TTC549 (cell line): ENCODE measurements around the gene SLC4A5.
A peak's percentile ranks its signal among the peaks of the same experiment; 100 is the strongest.
"Not testable (repeated sequence)": the region's sequence is repeated elsewhere in the genome, so short reads cannot be mapped to it uniquely, and the experiment has no call there.

ENCODE experiments used
- FAIRE-seq: peaks from 2 replicates; lab custom pipeline; 2012; peaks lifted over from hg19 to GRCh38; lab: Jason Lieb, UNC

The SLC4A5 gene

DNA sequence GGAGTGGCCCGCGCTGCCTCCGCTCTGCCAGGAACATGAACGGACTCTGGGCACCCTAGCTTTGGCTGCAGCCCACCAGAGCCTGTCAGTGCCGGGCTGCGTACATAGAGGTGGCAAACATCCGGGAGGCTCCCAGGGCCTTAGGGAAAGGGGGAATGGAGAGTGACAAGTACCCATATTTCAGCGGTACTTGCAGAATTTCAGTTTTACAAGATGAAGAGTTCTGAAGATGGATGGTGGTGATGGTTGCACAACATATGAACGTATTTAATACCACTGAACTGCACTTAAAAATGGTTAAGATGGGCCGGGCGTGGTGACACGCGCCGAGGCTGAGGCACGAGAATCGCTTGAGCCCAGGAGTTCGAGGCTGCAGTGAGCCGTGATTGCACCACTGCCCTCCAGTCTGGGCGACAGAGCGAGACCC lies 143.9 kb downstream of the SLC4A5 start:
- no peak for FAIRE-seq

DNA sequence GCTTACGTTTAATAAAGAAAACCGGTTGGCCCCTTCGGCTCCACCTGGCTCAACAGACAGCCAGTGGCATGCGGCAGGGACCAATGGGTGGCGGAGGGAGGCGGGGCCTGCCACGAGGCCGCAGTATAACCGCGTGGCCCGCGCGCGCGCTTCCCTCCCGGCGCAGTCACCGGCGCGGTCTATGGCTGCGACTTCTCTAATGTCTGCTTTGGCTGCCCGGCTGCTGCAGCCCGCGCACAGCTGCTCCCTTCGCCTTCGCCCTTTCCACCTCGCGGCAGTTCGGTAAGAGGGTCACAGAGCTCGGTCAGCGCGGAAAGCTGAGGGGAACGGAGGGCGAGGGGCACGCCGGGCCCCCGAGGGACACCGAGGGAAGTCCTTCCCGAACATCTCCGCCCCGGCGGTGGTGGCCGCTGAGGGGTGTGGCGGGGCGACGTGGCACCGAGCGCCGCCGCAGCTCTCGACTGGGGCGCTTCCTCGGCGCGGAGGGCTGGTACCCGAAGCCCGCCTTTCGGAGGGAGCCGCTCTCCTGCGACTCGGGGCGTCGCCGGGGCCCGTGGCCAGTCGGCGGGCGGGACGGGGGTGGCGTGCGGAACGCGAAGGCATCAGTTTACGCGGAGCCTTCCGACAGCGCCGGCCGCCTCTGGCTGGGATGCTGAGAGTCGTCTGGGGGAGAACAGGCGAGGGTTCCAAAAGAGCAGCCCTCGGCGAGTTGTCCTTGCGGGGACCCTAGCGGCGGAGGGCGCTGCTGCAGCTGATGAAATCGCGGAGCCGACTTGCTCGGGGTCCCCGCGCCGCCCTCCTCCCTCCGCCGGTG lies 144.5 kb downstream of the SLC4A5 start, which contains the start of gene MTHFD2:
Gene MTHFD2 (plus strand): TSS at position 155 of the 814 bp plus-strand sequence. CDS start 27 bp downstream, at position 182.
- peak; percentile 92 for FAIRE-seq

DNA sequence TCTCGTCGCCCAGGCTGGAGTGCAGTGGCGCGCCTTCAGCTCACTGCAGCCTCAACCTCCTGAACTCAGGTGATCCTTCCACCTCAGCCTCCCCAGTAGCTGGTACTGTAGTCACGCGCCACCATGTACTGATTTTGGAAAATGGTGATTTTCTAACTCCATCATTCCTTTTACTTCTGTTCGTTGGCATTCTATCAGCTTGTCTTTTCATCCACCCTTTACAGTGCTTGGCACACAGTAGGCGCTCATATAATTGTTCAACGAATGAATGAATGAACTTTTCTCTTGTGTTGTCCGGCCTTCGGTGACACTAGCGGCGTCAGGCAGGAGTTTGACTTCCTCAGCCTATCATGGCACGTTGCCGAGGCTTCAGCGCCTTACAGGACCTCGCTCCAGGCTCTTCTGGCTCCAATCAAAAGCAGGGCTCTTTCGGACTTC lies 145.2 kb downstream of the SLC4A5 start:
- no peak for FAIRE-seq

DNA sequence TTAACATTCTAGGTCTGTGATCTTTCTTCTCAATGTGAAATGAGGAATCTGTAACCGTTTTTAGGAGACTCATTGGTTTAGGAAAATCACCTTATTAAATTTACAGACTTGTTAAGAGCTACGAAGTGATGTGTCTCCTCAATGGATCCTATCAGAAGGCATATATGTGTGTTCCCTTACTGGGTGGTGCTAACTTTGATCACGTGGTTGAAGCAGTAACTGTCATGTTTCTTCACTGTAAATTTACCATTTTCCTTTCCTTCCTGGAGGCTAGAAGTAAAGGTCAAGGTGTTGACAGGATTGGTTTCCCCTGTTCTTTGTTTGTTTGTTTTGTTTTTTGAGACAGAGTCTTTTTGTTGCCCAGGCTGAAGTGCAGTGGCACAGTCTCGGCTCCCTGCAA lies 146.2 kb downstream of the SLC4A5 start:
- no peak for FAIRE-seq

DNA sequence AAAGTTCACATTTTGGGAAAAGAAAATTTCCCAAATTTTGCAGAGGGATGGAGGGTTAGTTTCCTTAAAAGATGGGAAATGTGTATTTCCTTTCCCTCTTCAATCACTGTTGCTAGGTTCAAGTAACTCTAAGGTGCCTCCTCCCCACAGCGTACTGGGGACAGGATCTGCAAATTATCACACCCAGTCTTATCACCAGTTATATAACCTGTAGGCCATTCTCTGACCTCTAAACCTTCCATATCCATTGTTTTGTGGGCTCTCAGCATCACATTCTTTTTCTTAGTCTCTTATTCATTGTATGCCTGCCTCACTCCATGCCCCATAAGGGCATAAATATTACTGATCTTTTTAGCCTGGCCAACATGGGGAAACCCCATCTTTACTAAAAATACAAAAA lies 148.4 kb downstream of the SLC4A5 start:
- FAIRE-seq, result no peak

DNA sequence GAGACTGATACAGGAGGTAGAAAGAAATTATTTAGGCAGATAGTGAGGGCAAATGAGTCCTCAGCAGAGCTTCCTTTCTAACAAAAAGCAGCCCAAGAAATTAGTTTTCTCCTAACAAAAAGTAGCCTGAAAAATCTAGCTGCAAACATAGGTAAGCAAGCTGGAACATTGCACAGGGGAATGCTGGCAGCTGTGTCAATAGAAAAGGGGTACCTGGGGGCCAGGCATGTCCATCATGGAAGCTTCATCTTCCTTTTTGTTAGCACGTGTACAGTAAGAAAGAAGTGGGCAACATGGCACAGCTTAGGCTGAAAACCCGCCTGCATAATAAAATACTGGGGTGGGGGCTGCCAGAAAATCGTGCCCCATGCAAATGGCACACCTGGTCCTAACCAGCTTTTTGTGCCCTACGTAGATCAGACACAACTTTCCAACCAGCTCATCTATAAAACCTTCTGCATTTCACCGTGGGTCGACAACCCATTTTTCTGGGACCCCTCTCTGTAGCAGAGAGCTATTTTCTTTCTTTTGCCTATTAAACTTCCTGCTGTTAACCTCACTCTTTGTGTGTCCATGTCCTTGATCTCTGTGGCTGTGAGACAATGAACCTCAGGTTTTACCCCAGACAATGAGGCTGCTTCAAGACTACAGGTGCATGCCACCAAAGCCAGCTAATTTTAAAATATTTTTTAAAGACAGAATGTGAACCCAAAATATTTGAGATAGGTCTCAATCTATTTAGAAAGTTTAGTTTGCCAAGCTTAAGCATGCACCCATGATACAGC lies 151.4 kb downstream of the SLC4A5 start:
- no peak for FAIRE-seq

DNA sequence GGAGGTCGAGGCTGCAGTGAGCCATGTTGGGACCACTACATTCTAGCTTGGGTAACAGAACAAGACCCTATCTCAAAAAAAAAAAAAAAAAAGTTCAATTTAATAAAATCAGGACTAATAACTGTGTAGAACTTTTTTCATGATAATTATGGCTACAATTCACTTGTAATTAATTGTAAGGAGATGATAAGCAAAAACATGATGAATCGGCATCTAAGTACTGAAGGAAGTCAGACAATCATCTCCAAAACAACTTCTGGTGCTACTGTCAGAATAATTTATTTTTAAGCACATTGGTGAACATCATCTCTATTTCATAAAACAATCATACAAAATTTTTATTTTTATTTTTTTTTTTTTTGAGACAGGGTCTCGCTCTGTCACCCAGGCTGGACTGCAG lies 154.5 kb downstream of the SLC4A5 start:
- no peak for FAIRE-seq

DNA sequence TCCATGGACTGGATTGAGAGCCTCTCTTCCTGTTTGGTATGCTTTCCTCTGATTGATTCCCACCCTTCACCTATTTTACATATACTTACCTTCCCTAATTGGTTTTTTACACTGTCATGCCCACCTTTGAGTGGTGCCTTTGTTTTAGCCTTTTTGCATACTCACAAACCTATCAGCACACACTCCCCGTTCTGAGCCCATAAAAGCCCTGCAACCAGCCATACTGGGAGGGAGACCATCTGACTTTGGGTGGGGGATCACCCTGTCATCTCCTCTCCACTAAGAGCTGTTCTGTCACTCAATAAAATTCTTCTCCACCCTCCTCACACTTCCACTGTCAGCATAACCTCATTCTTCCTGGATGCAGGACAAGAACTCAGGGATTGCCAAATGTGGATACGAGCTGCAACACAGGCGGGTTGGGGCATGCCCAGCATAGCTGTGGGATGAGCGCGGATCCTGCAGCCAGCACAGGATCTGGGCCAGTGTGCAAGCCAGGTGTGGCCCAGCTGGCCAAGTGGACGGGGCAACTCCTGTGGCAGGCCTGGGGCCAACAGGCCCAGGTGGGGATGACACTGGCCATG lies 155.1 kb downstream of the SLC4A5 start:
- no peak for FAIRE-seq

DNA sequence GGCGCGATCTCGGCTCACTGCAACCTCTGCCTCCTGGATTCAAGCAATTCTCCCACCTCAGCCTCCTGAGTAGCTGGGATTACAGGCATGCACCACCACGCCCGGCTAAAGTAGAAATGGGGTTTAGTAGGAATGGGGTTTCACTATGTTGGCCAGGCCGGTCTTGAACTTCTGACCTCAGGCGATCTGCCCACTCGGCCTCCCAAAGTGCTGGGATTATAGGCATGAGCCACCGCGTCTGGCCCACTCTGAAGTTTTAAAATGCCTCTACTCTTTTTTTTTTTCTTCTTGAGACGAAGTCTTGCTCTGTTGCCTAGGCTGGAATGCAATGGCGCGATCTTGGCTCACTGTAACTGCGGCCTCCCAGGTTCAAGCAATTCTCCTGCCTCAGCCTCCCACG lies 156.5 kb downstream of the SLC4A5 start:
- not testable (repeated sequence) for FAIRE-seq

DNA sequence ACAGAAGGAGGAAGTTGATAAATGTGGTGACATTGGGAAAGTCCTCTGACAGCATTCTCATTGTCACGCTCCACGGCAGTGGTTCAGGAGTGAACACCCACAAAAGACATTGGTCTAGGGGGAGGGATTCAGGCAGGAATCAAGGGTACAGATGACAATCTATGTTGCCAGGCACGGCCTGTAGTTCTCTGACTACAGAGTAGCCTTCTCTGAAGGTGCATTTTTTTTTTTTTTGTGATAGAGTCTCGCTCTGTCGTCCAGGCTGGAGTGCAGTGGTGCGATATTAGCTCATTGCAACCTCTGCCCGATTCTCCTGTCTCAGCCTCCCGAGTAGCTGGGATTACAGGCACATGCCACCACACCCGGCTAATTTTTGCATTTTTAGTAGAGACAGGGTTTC lies 157.2 kb downstream of the SLC4A5 start:
- no peak for FAIRE-seq

DNA sequence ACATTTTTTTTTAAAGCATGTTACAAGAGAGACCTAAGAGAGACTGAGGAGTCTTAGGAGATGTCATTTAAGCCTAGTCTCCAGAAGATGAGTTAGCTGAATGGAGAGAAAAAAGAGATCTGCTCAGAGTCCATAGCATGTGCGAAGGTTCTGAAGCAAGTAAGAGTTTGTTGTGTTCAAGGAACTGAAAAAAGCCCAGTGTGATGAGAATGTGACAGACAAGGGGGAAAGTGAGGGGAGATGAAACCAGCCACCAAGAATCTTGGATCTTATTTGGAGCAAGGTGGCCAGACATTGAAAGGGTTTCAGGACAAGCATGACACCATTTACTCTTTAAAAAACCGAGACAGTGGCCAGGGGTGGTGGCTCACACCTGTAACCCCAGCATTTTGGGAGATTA lies 159.3 kb downstream of the SLC4A5 start:
- no peak for FAIRE-seq

DNA sequence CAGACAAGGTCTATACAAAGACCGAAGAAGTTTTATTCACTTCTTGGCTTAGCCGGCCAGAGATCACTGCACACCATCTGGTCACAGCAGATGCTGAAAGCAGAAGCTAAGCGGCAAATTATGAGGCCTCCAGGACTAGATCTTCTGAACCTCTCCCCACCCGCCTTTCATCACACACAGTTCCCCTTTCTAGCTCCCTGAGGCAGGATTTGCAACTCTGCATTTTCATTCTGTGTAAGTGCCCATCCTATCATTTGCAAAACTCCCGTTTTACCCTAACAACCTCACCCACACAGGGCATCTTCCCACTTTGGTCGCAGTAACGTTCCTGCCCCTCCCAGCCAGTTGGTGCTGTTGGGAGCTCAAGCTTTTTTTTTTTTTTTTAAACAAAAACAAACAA lies 161.5 kb downstream of the SLC4A5 start:
- FAIRE-seq, result no peak

DNA sequence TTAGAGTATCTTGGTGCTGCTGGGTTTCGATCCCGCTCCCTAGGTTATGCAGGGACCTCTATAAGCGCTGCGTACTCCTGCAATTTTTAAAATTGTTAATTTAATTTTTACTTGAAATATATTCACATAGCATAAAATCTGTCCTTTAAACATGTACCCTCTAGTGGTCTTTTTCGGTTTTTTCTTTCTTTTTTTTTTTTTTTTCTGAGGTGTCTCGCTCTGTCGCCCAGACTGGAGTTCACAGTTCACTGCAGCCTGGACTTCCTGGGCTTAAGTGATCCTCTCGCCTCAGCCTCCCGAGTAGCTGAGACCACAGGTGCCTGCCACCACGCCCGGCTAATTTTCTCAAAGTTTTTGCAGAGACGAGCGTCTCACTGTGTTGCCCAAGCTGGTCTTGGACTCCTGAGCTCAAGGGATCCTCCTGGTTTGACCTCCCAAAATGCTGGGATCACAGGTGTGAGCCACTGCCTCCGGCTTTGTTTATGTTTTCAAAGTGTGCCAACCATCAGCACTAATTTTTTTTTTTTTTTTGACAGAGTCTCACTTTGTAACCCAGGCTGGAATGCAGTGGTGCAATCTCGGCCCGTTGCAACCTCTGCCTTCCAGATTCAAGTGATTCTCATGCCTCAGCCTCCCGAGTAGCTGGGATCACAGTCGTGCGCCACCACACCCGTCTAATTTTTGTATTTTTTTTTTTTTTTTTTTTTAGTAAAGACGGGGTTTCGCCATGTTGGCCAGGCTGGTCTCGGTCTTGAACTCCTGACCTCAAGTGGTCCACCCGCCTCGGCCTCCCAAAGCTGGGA lies 164.0 kb downstream of the SLC4A5 start:
- FAIRE-seq, result no peak

DNA sequence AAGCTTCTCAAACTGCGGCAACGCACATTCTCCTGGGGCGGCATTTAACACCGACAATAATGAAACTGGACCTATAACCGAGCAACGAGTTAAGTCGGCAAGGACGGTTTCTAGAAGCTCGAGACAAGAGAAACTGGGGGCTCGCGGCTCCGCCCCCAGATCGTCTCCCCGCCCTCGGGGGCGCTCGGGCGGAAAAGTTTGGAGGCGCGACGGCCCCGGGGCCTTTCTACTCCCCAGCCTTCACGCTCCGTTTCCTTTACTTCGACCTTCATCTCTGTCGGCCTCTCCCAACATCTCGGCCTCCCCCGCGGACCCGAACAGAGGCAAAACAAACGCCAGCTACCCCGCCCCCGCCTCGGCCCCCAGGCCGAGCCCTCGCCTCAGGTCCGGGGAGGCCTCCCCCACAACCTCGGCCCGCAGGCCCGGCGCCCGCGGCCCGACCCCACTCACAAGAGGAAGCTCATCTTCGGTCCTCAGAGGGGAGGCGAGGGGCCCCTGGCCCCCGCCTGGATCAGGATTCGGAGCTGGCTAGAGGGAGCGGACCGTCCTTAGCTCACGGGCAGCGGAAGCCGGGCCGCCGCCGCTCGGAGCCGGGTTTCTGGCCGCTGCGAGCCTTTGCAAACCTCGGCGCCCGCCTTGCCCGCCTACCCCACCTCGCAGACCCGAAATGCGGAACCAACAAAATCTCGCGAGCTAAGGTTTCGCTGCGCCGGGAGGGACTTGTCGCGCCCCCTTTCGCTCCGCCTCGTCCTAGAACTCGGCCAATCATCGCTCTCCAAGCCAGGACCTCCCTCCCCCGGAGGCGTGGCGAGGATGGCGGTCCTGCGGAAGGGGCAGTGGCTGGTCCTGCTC lies 164.8 kb downstream of the SLC4A5 start, which contains the start of gene MOB1A:
Gene MOB1A (minus strand): TSS at position 669 of the 852 bp plus-strand sequence. CDS start 205 bp downstream, at position 464.
- FAIRE-seq, result peak; percentile 96

DNA sequence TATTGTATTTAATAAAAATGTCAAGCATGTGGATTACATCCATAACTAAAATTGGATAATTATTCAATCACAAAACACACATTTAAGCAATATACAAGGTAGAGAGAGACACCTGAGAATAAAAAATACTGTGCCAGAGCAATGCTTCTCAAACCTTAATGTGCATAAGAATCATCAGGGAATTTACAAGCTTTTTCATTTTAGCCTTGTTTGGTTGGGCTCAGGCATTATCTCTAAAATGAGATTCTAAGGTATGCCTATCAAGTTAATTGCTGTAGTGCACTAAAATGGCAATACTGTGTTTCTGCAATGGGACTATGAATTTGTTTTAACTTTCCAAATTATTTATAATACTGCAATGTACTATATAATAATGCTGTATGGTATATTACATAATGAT lies 165.5 kb downstream of the SLC4A5 start:
- FAIRE-seq, result no peak

DNA sequence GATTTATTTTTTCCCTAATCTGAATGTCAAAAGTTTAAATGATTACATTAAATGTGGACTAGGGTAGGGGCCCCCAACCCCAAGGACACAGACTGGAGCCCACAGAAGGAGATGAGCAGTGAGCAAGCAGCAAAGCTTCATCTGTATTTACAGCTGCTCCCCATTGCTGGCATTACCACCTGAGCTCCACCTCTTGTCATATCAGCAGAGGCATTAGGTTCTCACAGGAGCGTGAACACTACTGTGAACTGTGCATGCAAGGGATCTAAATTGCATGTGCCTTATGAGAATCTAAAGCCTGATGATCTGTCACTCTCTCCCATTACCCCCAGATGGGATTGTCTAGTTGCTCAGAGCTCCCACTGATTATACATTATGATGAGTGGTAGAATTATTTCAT lies 168.3 kb downstream of the SLC4A5 start:
- no peak for FAIRE-seq

DNA sequence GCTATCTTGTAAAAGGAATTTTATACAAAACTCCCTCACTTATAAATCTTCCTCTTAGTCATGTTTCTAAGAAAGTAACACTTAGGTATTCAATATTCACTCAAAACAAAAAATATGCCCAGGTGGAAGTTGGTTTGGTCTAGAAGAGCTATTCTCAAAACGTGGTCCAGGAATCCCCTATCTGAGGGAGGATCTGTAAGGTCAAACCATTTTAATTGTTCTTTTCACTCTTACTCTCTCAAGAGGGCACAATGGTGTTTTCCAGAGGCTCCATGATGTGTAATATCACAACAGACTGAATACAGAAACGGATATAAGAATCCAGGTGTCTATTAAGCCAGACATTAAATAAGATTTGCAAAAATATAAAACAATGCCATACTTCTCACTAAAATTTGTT lies 174.5 kb downstream of the SLC4A5 start:
- no peak for FAIRE-seq
